Endothelial cell of umbilical vein (primary cell): ENCODE data around the gene CTBS. TPM values are rescaled to one million over a fixed set of nuclear protein-coding genes. Genes with fewer than 3 reads are reported as not detected.

Experiments used
- BruUV-seq: library from RNA; stranded (reverse); fragments of 400-500 nt; replicated peaks from 2 replicates; lab custom pipeline; 2021; lab: Mats Ljungman, UMichigan
- CTCF ChIA-PET: fragments of 300-600, 350-600 bp; sonication (Branson Sonifier 250); formaldehyde crosslinking; loops from one replicate; lab custom pipeline; 2021; ENCODE audit warnings: antibody characterized with exemption, inconsistent platforms; lab: Charles Lee
- POLR2A ChIA-PET: fragments of 300-600, 350-600 bp; sonication (Branson Sonifier 250); formaldehyde crosslinking; loops from one replicate; lab custom pipeline; 2021; ENCODE audit warnings: antibody characterized with exemption, inconsistent platforms; lab: Charles Lee
- DNase-seq: peaks from one replicate; pipeline ENCODE4 v3.0.0-alpha.2; 2011; ENCODE audit warnings: low read depth, low spot score
- FAIRE-seq: peaks from 2 replicates; lab custom pipeline; 2011; peaks lifted over from hg19 to GRCh38; lab: Jason Lieb, UNC
- H2AFZ ChIP-seq: 2 replicates; pipeline ENCODE4 v1.6.0; 2012; ENCODE audit warnings: low read depth, low read length, control low read depth, inconsistent platforms
- H3K27ac ChIP-seq: 2 replicates; pipeline ENCODE4 v1.5.1; 2011; ENCODE audit warnings: low read depth, mild to moderate bottlenecking, control low read depth, low read length, moderate library complexity; ENCODE audit not compliant: insufficient read depth
- H3K27me3 ChIP-seq, 2 experiments: 2 replicates each; pipeline versions ENCODE4 v1.6.0 to v1.6.1; 2011; ENCODE audit warnings: low read length in 2 of 2, mixed read lengths in 1 of 2; ENCODE audit not compliant: control insufficient read depth in 2 of 2, insufficient read depth in 2 of 2
- H3K36me3 ChIP-seq, 2 experiments: 2 replicates in 1 of 2; 3 replicates in 1 of 2; pipeline ENCODE4 v1.5.1; 2011; ENCODE audit warnings: low read length in 2 of 2, mild to moderate bottlenecking in 1 of 2, moderate library complexity in 1 of 2; ENCODE audit not compliant: control insufficient read depth in 2 of 2, insufficient read depth in 2 of 2; ENCODE audit errors: extremely low read depth in 1 of 2
- H3K4me1 ChIP-seq: 3 replicates; pipeline ENCODE4 v1.5.1; 2011; ENCODE audit warnings: mild to moderate bottlenecking, low read length; ENCODE audit not compliant: control insufficient read depth, insufficient read depth; ENCODE audit errors: extremely low read depth
- H3K4me2 ChIP-seq: 2 replicates; pipeline ENCODE4 v1.6.1; 2011; ENCODE audit warnings: low read length, control low read depth, mixed read lengths; ENCODE audit not compliant: insufficient read depth
- H3K4me3 ChIP-seq, 3 experiments: fragments of 200-600 bp in 1 of 3; sonication (generic), shearing (Covaris generic) in 1 of 3; replicated peaks in 1 of 3; 2 replicates each; pipeline ENCODE4 v1.5.1; 2011 to 2016; ENCODE audit warnings: control low read depth in 3 of 3, low read length in 3 of 3, mild to moderate bottlenecking in 2 of 3, inconsistent platforms in 1 of 3, low read depth in 1 of 3, moderate library complexity in 1 of 3; ENCODE audit not compliant: insufficient read depth in 1 of 3
- H3K79me2 ChIP-seq: 2 replicates; pipeline ENCODE4 v1.6.0; 2012; ENCODE audit warnings: low read length, inconsistent platforms; ENCODE audit not compliant: control insufficient read depth, insufficient read depth
- H3K9ac ChIP-seq: replicated peaks from 2 replicates; pipeline ENCODE3; 2011; ENCODE audit warnings: low read length, control low read depth; ENCODE audit not compliant: insufficient read depth; ENCODE audit errors: extremely low read depth
- H3K9me1 ChIP-seq: replicated peaks from 3 replicates; pipeline ENCODE4 v1.6.0; 2011; ENCODE audit warnings: mild to moderate bottlenecking, low read length; ENCODE audit not compliant: control insufficient read depth, insufficient read depth; ENCODE audit errors: extremely low read depth
- H3K9me3 ChIP-seq: replicated peaks from 2 replicates; pipeline ENCODE4 v1.5.1; 2012; ENCODE audit warnings: low read length, inconsistent platforms; ENCODE audit not compliant: control insufficient read depth, insufficient read depth
- H4K20me1 ChIP-seq: replicated peaks from 2 replicates; pipeline ENCODE3; 2011; ENCODE audit warnings: mild to moderate bottlenecking, low read length; ENCODE audit not compliant: control insufficient read depth, insufficient read depth; ENCODE audit errors: extremely low read depth
- EZH2 ChIP-seq: IDR thresholded peaks from 2 replicates; pipeline ENCODE4 v1.6.1; 2012; ENCODE audit warnings: borderline replicate concordance, low read depth, mild to moderate bottlenecking, moderate library complexity, low read length, inconsistent platforms; ENCODE audit not compliant: severe bottlenecking
- FOS ChIP-seq: IDR thresholded peaks from 2 replicates; pipeline ENCODE4 v1.6.1; 2011; ENCODE audit warnings: mild to moderate bottlenecking, low read length, moderate library complexity, borderline replicate concordance; ENCODE audit not compliant: insufficient read depth
- GATA2 ChIP-seq: IDR thresholded peaks from 2 replicates; pipeline ENCODE4 v1.7.0; 2011; ENCODE audit warnings: low read depth, mild to moderate bottlenecking, moderate library complexity, mixed read lengths, low read length; ENCODE audit not compliant: insufficient read length, insufficient read depth
- MYC ChIP-seq: IDR thresholded peaks from one replicate; pipeline ENCODE4 v1.6.1; 2011; ENCODE audit warnings: mild to moderate bottlenecking, low read depth, low read length
- POLR2AphosphoS5 ChIP-seq: IDR thresholded peaks from 2 replicates; pipeline ENCODE4 v1.6.1; 2012; ENCODE audit warnings: low read depth, mild to moderate bottlenecking, control low read depth, low read length, moderate library complexity; ENCODE audit not compliant: insufficient read depth
- dilution Hi-C: fragments of 300-500 bp; cut with MboI; formaldehyde crosslinking; loops from one replicate; pipeline ENCODE4 v1.15.0; 2019; ENCODE audit warnings: low sequenced_read_pairs; ENCODE audit not compliant: extremely low pct_ligation_motif_present
- intact Hi-C: fragments of 100-400 bp; cut with micrococcal nuclease; formaldehyde crosslinking; loops from one replicate; pipeline ENCODE4 v1.10.0; 2022
- polyA plus RNA-seq, 4 experiments: library from polyadenylated mRNA; depleted of rRNA in 3 of 4; stranded (reverse) in 3 of 4; unstranded in 1 of 4; fragments of >200 nt; gene quantifications; 2 replicates each; pipeline versions ENCODE4 v1.2.1 to v1.2.3, GENCODE V29; 2011 to 2012; ENCODE audit warnings: missing spikeins in 1 of 4
- total RNA-seq: library from RNA; stranded (reverse); gene quantifications from 2 replicates; pipeline ENCODE4 v1.2.3, GENCODE V29; 2021
- TF ChIP-seq, protein P1 (sequence below), 2 donors: IDR thresholded peaks; 1 replicate in 1 of 2; 2 replicates in 1 of 2; pipeline ENCODE4 v1.5.1; 2011; ENCODE audit warnings: low read length in 2 of 2, mild to moderate bottlenecking in 2 of 2, moderate library complexity in 2 of 2, control low read depth in 1 of 2, inconsistent platforms in 1 of 2, low read depth in 1 of 2; ENCODE audit not compliant: insufficient read depth in 1 of 2; ENCODE audit errors: extremely low read depth in 1 of 2
- TF ChIP-seq, protein P2 (sequence below): IDR thresholded peaks from 2 replicates; pipeline ENCODE4 v1.6.1; 2011; ENCODE audit not compliant: insufficient read depth, insufficient read length

Gene CTBS
- total and polyA plus RNA-seq, 2 donors (not counting 3 experiments of a cell fraction or from before 2014, with no cell fraction given): 11.4 to 14.3 TPM

DNA sequence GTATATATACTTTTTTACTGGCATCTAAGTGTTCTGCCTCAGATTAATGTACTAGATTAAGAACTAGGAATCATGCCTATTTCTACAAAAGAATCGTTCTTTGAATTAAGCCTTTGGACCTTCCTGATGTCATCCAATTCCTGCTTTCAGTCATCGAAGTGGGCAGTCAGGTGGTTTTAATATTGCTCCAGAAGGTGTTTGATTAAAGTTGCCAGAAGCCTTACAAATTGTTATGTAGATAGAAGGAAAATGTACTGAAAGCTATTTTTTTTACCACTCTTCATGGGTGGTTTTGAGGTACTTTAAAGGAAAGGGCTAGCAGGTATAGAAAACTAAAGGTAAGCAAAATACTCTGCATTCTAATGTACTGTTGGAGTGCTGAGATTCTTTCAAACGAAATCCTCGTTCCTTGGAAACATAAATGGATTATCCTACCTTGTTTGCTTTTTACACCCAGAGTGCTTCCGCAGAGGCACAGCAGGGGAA lies 716 bp downstream of the CTBS start:
- no peak for TF ChIP-seq POLR2AphosphoS5
- TF ChIP-seq FOS: no peak
- no peak for TF ChIP-seq MYC
- TF ChIP-seq, protein P1, sequence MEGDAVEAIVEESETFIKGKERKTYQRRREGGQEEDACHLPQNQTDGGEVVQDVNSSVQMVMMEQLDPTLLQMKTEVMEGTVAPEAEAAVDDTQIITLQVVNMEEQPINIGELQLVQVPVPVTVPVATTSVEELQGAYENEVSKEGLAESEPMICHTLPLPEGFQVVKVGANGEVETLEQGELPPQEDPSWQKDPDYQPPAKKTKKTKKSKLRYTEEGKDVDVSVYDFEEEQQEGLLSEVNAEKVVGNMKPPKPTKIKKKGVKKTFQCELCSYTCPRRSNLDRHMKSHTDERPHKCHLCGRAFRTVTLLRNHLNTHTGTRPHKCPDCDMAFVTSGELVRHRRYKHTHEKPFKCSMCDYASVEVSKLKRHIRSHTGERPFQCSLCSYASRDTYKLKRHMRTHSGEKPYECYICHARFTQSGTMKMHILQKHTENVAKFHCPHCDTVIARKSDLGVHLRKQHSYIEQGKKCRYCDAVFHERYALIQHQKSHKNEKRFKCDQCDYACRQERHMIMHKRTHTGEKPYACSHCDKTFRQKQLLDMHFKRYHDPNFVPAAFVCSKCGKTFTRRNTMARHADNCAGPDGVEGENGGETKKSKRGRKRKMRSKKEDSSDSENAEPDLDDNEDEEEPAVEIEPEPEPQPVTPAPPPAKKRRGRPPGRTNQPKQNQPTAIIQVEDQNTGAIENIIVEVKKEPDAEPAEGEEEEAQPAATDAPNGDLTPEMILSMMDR (IDR thresholded peaks at IDR 0.05; ENCODE audit: extremely low read depth in 1 of 2, insufficient read depth in 1 of 2, low read depth in 1 of 2, low read length in 2 of 2): no peak
- TF ChIP-seq, protein P2, sequence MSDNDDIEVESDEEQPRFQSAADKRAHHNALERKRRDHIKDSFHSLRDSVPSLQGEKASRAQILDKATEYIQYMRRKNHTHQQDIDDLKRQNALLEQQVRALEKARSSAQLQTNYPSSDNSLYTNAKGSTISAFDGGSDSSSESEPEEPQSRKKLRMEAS: no peak
- no peak for TF ChIP-seq EZH2
- TF ChIP-seq GATA2: no peak
- dilution Hi-C loops (no loop called here), intact Hi-C loops (loop anchor here (1.0 to 5.0 kb wide), 3 partner anchors 67 to 754 kb away; partner anchors contain the start of genes GNG5, RPF1 and SPATA1)

More for the DNA sequence above, 716 bp downstream of the CTBS start:
- Histone ChIP-seq H3K9me3 (no peaks in the 10 kb centered on the region), H3K27me3 (no peaks in the 10 kb centered on the region), H4K20me1 (no peaks in the 10 kb centered on the region), H3K79me2 (no peaks in the 10 kb centered on the region), H3K9me1 (no peaks in the 10 kb centered on the region), H3K4me1 (peaks cover 17% of the 10 kb centered on the region), H3K36me3 (peaks cover 0 to 4% of the 10 kb centered on the region in 2 experiments), H3K27ac (peak overlapping the region; percentile 98), H3K4me3 (peak overlapping the region; percentile 40 to 69 (median 62)), H3K4me2 (peak overlapping the region; percentile 92), H2AFZ (no peak overlapping the region), H3K9ac (peak overlapping the region; percentile 99)
- ChIA-PET POLR2A (interaction anchor here (0.7 to 2.3 kb wide), 10 partner anchors 9 to 271 kb away, joined by 3 to 30 read pairs (median 4); partner anchors contain the start of genes GNG5 and SPATA1), CTCF (interaction anchor here (0.9 to 2.6 kb wide), 10 partner anchors 28 to 432 kb away, joined by 3 to 17 read pairs (median 6); partner anchors contain the start of genes GNG5 and SPATA1)
- FAIRE-seq (no peak), DNase-seq (no peak)
- TSS peak; percentile 99 for BruUV-seq
